OCI-LY3 (cell line): ENCODE data around the gene PACS2.

Experiments
- CTCF ChIP-seq: fragments of 200-600, 300-600 bp; sonication (generic); IDR thresholded peaks from 2 replicates; pipeline ENCODE4 v1.5.1; 2014; ENCODE audit warnings: antibody characterized with exemption, low read length, low read depth
- EZH2phosphoT487 ChIP-seq: fragments of 200-600 bp; shearing (Covaris generic); IDR thresholded peaks from 2 replicates; pipeline ENCODE4 v1.6.1; 2018; ENCODE audit warnings: antibody characterized with exemption, mixed run types, low read depth

GRCh38 chr14:105313381-105314286 lies 914 bp upstream of the PACS2 start:
- TF ChIP-seq EZH2phosphoT487 = no peak
- TF ChIP-seq CTCF = no peak
